HG03565 (cell line): Measurements from ENCODE around the gene TIMELESS.
"Not testable (repeated sequence)": the region's sequence is repeated elsewhere in the genome, so short reads cannot be mapped to it uniquely, and the experiment has no call there.

Experiments used
- ATAC-seq: cut with Tn5 transposase; IDR thresholded peaks from one replicate; pipeline ENCODE4 v1.9.1; 2021; ENCODE audit warnings: mild to moderate bottlenecking, moderate library complexity; ENCODE audit not compliant: unreplicated experiment

The TIMELESS gene, protein sequence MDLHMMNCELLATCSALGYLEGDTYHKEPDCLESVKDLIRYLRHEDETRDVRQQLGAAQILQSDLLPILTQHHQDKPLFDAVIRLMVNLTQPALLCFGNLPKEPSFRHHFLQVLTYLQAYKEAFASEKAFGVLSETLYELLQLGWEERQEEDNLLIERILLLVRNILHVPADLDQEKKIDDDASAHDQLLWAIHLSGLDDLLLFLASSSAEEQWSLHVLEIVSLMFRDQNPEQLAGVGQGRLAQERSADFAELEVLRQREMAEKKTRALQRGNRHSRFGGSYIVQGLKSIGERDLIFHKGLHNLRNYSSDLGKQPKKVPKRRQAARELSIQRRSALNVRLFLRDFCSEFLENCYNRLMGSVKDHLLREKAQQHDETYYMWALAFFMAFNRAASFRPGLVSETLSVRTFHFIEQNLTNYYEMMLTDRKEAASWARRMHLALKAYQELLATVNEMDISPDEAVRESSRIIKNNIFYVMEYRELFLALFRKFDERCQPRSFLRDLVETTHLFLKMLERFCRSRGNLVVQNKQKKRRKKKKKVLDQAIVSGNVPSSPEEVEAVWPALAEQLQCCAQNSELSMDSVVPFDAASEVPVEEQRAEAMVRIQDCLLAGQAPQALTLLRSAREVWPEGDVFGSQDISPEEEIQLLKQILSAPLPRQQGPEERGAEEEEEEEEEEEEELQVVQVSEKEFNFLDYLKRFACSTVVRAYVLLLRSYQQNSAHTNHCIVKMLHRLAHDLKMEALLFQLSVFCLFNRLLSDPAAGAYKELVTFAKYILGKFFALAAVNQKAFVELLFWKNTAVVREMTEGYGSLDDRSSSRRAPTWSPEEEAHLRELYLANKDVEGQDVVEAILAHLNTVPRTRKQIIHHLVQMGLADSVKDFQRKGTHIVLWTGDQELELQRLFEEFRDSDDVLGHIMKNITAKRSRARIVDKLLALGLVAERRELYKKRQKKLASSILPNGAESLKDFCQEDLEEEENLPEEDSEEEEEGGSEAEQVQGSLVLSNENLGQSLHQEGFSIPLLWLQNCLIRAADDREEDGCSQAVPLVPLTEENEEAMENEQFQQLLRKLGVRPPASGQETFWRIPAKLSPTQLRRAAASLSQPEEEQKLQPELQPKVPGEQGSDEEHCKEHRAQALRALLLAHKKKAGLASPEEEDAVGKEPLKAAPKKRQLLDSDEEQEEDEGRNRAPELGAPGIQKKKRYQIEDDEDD

DNA sequence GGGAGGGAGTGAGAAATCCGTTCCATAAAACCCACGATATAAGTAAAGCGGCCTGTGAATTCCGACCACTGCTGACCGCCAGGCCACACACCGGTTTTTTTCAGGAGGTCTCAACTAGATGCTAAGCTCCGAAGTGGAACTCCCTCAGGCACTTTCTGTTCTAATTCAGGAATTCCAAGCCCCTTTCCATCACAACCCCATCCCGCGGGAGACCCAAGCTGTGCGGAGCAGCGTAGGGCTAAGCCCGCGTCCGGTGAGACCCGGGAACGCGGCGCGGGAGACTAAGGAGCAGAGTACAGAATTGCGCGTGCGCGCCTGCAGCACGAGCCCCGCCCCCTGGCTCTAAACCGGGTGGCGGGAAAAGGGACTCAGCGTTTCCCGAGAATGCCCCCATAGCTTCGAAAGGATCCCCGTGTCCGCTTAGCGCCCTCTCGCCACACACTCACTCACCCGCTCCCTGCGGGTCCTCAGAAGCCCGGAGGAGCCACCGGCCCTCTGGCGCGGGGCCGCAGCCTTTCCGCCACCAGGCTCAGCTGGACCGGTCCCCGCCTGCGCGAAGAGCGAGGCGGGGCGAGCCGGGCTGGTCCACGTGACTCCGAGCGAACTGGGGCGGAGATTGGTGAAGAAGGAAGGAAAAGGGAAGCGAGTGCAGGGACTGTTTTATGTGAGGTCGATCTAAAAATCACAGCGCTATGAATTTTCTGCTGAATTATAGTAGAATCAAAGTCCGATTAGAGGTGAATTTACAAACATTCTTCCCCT, at the start of gene TIMELESS:
Gene TIMELESS (minus strand): TSS at position 567 of the 762 bp plus-strand sequence. CDS start 15,256 bp downstream, outside the sequence.
- peak; percentile 89 for ATAC-seq

- ATAC-seq: not testable (repeated sequence)
Measured at GRCh38 chr12:56498126-56498902, 49.1 kb upstream of the TIMELESS start.

DNA sequence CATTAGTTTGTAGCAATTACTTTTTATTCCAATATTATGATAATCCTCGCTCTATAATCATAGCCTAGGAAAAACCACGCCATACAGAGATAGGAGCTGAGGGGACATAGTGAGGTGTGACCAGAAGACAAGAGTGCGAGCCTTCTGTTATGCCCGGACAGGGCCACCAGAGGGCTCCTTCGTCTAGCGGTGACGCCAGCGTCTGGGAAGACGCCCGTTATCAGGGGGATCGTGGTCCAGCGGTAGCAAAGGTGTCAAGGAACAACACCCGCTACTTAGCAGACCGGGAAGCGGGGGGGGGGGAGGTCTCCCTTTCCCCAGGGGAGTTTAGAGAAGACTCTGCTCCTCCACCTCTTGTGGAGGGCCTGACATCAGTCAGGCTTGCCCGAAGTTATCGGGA, 47.5 kb upstream of the TIMELESS start:
- not testable (repeated sequence) for ATAC-seq

GRCh38 chr12:56494481-56494880, 45.3 kb upstream of the TIMELESS start:
- ATAC-seq: not testable (repeated sequence)

DNA sequence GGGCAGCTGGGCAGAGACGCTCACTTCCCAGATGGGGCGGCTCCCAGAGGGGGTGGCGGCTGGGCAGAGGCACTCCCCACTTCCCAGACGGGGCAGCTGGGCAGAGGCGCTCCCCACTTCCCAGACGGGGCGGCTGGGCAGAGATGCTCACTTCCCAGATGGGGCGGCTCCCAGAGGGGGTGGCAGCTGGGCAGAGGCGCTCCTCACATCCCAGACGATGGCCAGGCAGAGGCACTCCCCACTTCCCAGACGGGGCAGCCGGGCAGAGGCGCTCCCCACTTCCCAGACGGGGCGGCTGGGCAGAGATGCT, 44.8 kb upstream of the TIMELESS start:
- ATAC-seq: not testable (repeated sequence)

DNA sequence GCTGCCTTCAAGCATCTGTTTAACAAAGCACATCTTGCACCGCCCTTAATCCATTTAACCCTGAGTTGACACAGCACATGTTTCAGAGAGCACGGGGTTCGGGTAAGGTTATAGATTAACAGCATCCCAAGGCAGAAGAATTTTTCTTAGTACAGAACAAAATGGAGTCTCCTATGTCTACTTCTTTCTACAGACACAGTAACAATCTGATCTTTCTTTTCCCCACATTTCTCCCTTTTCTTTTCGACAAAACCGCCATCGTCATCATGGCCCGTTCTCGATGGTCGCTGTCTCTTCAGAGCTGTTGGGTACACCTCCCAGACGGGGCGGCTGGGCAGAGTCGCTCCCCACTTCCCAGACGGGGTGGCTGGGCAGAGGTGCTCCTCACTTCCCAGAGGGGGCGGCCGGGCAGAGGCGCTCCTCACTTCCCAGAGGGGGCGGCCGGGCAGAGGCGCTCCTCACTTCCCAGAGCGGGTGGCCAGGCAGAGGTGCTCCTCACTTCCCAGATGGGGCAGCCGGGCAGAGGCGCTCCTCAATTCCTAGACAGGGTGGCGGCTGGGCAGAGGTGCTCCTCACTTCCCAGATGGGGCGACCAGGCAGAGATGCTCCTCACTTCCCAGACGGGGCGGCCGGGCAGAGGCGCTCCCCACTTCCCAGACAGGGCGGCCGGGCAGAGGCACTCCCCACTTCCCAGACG, 44.3 kb upstream of the TIMELESS start:
- not testable (repeated sequence) for ATAC-seq

DNA sequence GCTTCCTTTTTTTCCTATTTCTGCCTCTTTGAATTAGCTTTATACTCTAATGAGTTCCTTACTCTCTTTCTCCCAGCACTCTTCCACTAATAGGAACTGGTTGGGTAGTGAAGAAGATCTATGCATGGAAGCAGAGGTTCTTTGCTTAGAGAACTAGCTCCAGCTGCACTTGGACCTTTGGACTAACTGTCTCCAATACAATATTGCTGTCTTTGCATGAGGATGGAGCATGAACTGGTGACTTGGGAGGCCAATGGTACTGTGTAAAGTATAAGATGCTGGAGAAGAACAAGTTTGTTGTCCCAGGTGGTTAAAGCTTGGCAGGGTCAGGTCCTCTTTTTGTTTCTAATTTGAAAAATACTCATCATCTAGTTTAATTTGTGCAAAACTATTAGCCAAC, 41.1 kb upstream of the TIMELESS start:
- no peak for ATAC-seq

DNA sequence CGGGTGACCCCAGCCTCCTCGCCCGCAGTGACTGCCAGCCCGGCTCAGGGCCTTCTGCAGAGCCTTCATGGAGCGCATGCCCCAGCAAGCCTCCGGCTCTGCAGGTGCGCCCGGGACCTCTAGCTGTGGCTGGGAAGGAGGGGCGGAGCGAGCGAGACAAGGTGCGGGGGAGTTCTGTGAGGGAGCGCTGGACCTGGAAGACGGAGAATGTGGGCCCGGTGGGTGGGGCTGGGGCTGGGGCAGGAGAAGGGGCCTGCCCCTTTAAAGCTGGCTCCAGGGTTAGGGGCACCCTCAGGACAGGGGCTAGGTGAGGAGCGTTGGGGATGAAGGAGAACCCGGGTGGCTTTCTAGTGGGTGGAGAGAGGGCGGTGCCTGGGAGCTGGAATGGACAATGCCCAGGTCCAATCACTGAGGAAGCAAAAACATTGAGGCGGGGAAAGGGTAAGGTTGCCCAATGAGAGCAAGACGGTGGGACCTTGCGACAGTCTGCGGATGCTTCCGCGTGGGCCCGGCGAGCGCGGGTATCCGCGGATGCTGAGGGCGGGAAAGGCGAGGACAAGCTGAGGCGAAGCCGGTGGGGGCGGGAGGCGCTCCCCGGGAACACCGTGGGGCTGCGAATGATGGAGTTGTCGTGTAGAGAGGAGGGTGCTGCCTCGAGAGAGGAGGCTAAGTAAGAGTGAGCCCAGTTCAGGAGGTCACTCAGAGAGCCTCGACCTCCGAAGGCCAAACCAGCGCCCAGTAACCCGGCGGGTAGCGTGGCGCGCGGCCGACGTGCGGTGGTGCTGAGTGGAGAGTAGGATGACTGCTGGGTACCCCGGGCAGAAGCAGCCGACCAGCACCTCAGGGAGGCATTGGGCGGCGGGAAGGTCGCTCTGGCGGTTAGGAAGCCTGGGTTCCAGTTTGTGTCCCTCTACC, 39.1 kb upstream of the TIMELESS start, which contains the start of gene GLS2:
Gene GLS2 (minus strand): TSS at position 121 of the 915 bp plus-strand sequence. CDS start 43 bp downstream, at position 78.
- peak; percentile 48 for ATAC-seq

DNA sequence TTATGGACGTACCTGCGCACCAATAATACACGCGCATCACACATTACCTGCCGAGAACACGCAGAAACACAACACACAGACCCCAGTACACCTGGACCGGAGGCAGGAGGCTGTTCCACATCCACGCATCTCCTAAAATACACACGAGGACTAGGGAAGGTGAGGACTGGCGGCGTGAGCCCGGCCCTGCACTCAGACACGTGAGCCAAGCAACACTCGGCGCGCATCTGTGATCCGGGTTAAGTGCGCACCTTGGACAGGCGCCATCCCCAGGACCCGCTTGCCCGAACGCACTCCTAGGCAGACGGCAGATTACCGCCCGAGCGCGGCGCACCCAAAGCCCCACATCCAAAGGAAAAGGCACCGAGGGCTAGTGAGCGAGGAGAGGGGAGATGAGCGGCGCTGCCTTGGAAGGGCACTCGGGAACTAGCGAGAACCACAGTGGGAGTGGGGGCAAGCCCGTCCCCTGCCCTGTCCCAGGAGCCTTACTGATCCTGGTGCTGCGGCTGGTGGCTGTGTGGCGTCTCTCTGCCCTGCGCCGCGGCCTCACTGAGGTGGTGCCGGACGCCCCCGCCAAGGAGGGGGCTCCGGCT, 38.3 kb upstream of the TIMELESS start:
- no peak for ATAC-seq

GRCh38 chr12:56486694-56487093, 37.5 kb upstream of the TIMELESS start:
- ATAC-seq: no peak

GRCh38 chr12:56484566-56484965, 35.3 kb upstream of the TIMELESS start:
- ATAC-seq: no peak

GRCh38 chr12:56479625-56480024, 30.4 kb upstream of the TIMELESS start:
- no peak for ATAC-seq

DNA sequence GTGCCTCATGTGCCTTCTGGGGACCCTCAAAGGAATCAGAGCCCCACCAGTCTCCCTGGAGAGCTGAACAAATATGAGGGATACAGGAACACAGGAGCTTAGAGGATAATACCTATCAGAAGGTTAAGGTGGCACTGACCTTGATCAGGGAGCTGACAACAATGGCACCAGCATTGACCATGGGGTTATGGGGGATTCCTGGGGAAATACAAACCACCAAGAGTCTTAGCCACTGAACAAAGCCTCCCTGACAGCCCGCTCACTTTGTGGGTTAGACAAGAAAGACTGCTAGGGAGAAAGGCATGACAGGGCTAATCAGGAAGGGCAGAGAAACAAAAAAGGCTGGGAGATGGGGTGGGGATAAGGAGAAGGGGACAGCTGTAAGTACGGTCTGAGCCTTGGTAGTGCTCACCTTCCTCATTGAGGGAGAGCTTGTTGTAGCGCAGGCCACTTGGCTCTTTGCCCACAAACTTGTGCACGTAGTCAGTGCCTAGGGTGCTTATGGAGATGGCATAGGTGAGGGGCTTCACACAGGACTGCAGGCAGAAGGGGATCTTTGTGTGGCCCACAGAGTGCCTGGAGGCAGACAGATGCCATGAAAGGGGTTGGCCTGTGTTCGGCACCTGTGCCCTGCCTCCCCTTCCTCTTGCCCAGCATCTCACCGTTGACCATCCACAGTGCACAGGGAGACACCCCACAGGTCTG, 28.4 kb upstream of the TIMELESS start:
- no peak for ATAC-seq

GRCh38 chr12:56476972-56477432, 27.8 kb upstream of the TIMELESS start:
- no peak for ATAC-seq

DNA sequence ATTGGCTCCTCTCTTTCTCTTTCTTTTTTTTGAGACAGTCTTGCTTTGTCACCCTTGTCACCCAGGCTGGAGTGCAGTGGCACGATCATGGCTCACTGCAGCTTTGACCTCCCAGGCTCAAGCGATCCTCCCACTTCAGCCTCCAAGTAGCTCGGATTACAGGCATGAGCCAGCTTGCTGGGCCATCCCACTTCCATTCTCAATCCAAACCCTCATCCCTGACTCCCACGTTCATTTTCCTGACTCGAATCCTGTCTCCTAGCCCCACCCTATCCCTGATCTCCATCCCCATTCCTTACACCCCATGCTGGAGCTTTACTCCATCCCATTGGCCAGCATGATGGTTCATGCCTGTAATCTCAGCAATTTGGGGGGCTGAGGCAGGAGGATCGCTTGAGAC, 26.9 kb upstream of the TIMELESS start:
- ATAC-seq: no peak

DNA sequence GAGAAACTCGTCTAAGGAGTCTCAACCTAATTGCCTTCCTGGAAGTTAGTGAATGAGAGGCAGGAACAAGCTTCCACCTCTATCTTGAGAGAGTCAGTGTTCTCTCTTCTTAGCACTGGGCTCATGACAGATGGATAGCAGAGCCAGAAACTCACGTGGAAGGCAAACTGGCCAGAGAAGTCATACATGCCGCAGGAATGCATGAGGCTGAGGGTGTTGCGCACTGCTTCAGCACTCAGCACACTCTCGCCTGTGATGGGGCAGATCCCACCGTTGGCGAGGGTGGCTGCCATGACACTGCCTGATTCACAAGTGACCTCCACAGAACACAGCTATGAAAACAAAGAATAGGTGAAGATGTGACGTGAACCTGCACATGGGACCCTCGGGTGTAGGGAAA, 25.2 kb upstream of the TIMELESS start:
- ATAC-seq: no peak
